NCI-H2081 (cell line): ENCODE data around the gene THAP8.
"Not testable (repeated sequence)": the region's sequence is repeated elsewhere in the genome, so short reads cannot be mapped to it uniquely, and the experiment has no call there.

Source experiments
- DNase-seq, 2 experiments: peaks; one replicate each; lab custom pipeline; 2025; lab: John Stamatoyannopoulos, UW

The THAP8 gene

GRCh38 chr19:36068810-36069499 lies 14.9 kb upstream of the THAP8 start:
- not testable (repeated sequence) for DNase-seq

GRCh38 chr19:36067681-36068080 lies 13.6 kb upstream of the THAP8 start:
- DNase-seq, result no peak

- no peak for DNase-seq
Observed at GRCh38 chr19:36064826-36065225, 10.7 kb upstream of the THAP8 start.

- DNase-seq, result no peak
Observed at GRCh38 chr19:36061367-36061766, 7.3 kb upstream of the THAP8 start.

GRCh38 chr19:36060430-36060829 lies 6.3 kb upstream of the THAP8 start:
- no peak for DNase-seq

GRCh38 chr19:36059180-36059910 lies 5.3 kb upstream of the THAP8 start:
- DNase-seq, result no peak

- peak in 1 of 2 experiments; percentile 17 for DNase-seq
Observed at GRCh38 chr19:36058481-36059179, 4.5 kb upstream of the THAP8 start.

- DNase-seq, result peak; percentile 92 to 94
Observed at GRCh38 chr19:36054733-36055686, 925 bp upstream of the THAP8 start, which contains the start of gene WDR62. Gene WDR62, plus strand, starts transcription at chr19:36054897. Its CDS starts 75 bp downstream, at chr19:36054972.

DNA sequence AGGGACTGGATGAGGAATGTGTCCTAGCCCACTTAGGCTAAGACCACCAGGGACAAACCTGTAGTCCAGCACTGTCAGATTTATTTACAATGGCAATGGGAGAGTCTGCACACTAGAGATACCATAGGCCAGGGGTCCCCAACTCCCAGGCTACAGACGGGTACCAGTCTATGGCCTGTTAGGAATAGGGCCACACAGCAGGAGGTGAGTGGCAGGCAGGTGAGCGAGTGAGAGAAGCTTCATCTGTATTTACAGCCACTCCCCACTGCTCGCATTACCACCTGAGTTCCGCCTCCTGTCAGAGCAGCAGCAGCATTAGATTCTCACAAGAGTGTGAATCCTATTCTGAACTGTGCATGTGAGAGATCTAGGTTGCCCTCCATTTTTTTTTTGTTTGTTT lies 2.4 kb downstream of the THAP8 start:
- DNase-seq, result peak in 1 of 2 experiments; percentile 29

DNA sequence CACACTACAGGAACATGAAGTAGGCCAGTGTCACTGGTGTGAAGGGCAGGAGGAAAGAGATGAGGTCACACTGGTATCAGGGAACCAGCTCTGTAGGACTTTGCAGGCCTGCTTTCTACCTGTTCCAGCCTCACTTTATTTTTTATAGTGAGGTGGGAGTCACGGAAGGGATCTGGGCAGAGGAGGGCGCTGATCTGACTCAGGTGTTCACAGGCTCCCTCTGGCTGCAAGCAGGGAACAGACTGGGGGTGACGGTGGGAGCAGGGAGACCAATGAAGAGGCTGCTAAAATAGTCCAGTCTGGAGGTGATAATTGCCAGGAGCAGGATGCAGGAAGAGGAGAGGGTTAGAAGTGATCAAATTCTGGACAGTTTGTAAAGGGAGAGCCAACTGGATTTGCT lies 2.8 kb downstream of the THAP8 start:
- peak in 1 of 2 experiments; percentile 42 for DNase-seq

DNA sequence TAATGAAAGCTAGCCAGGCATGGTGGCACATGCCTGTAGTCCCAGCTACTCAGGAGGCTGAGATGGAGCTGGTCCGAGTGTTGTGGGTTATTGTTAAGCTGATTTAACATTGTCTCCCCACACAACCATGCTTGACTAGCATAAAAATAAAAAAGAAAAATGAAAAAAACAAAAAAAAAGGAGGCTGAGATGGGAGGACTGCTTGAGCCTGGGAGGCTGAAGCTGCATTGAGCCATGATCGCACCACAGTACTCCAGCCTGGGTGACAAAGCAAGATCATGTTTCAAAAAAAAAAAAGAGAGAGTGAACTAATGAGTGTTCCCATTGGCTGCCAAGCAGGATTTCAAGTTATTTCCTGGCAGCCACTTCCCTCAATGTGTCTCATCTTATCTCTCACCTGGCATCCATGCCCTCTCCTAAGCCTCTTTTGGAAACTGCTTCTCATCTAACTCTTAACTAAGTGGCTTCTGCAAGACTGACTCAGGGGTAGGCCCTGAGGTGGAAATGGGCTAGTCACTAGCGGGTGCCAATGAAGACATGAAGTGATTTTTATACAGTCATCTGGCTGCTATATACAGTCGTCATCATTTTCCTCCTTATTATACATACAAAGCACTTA lies 4.9 kb downstream of the THAP8 start:
- DNase-seq, result no peak

DNA sequence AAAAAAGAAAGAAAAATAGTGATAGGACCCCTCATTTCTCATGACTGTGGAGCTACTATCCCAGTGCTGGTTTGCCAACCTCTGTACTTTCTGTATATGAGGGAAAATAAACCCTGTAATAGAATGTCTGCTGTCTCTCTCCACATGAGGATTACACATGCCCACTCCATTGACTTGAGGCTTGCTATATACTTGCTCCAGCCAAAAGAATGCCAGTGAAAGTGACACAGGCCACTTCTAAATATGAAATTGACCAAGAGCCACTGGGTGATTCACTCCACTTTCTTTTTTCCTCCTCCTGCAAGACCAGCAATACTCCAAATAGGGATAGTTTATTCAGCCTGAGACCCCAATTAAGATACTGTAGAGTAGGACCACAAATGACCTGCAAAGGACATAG lies 6.2 kb downstream of the THAP8 start:
- no peak for DNase-seq

- DNase-seq, result no peak
Observed at GRCh38 chr19:36046443-36047050, 7.5 kb downstream of the THAP8 start.

DNA sequence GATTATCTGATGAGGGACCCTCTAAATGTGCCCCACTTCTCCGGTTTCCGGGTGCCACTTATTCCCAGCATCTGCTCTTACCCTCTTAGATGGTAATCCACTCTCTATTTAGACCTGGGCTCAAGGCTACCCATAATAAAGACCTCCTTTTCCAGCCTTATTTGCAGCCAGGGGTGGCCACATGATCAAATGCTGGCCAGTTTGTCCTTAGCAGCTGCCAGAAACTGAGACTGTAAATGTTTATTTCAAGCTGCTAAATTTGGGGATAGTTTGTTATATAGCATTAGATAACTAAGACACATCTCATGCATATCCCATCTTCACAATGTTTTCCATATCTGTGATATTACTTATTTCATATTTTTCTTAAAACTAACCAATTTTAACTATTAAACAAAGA lies 10.1 kb downstream of the THAP8 start:
- no peak for DNase-seq

DNA sequence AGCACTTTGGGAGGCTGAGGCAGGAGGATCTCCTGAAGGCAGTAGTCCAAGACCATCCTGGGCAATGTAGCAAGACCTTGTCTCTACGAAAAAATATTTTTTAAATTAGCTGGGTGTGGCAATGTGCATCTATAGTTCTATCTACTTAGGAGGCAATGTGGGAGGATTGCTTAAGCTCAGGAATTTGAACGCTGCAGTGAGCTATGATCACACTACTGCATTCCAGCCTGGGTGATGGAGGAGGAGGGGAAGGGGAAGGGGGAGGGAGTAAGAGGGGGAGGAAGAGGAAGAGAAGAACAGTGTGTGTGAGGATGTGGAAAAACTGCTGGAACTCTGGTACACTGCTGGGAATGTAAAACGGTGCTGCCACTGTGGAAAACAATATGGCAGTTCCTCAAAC lies 12.3 kb downstream of the THAP8 start:
- DNase-seq, result no peak

DNA sequence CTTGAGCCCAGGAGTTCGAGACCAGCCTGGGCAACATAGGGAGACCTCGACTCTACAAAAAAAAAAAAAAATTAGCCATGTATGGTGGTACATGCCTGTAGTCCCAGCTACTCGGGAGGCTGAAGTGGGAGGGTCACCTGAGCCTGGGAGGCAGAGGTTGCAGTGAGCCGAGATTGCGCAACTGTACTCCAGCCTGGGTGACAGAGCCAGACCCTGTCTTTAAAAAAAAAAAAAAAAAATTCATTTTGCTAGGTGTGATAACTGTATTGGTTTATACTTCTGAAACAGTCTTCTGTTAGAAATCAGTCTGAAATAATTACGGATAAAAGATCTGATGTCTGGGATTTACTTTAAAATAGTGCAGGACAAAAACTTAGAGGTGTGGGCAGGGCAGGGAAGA lies 13.0 kb downstream of the THAP8 start:
- DNase-seq, result not testable (repeated sequence)

DNA sequence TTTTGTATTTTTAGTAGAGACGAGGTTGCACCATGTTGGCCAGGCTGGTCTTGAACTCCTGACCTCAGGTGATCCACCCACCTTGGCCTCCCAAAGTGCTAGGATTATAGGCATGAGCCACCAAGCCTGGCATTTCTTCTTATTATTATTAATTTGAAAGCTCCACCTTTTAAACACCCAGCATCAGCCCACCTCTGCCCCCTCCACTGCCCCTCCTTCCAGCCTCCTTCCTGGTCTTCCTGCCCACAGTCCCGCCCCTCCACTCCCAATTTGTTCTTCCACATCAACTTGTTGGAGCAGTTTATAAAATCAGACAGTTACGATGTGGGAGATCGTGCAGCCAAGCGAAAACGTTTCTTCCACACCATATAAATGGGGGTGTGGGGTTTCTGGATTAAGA lies 13.6 kb downstream of the THAP8 start:
- no peak for DNase-seq

GRCh38 chr19:36032251-36033104 lies 21.6 kb downstream of the THAP8 start, which contains the start of gene CLIP3:
Gene CLIP3, minus strand, starts transcription at chr19:36032873. Its CDS starts 516 bp downstream, at chr19:36032357.
- peak; percentile 58 to 63 for DNase-seq

- no peak for DNase-seq
Observed at GRCh38 chr19:36031308-36031707, 22.8 kb downstream of the THAP8 start.
